Upper lobe of left lung (tissue), 4 donors: Measurements from ENCODE around the gene MYT1.

Experiments used
- CTCF ChIP-seq, 6 experiments: fragments of 450-650 bp in 4 of 6; fragments of 200-600 bp in 2 of 6; sonication (generic) in 2 of 6; IDR thresholded peaks; one replicate each; pipeline ENCODE4 v1.5.1; 2016 to 2019; ENCODE audit warnings: antibody characterized with exemption in 6 of 6
- EP300 ChIP-seq, 4 donors: sonication (generic); formaldehyde crosslinking; IDR thresholded peaks; one replicate each; pipeline ENCODE4 v1.5.1; 2017; ENCODE audit warnings: antibody characterized with exemption in 4 of 4, control low read depth in 2 of 4
- POLR2A ChIP-seq, 4 donors: fragments of 450-650 bp; IDR thresholded peaks; one replicate each; pipeline ENCODE4 v1.5.1; 2016 to 2017; ENCODE audit warnings: antibody characterized with exemption in 4 of 4, mild to moderate bottlenecking in 2 of 4
- POLR2AphosphoS5 ChIP-seq, 2 donors: sonication (generic); formaldehyde crosslinking; IDR thresholded peaks; one replicate each; pipeline ENCODE4 v1.5.1; 2017; ENCODE audit warnings: antibody characterized with exemption in 2 of 2

GRCh38 chr20:64196309-64196708, 32.1 kb downstream of the MYT1 start:
- TF ChIP-seq CTCF (IDR thresholded peaks at IDR 0.05) = no peak
- no peak for TF ChIP-seq POLR2AphosphoS5 (IDR thresholded peaks at IDR 0.05)
- TF ChIP-seq EP300 (IDR thresholded peaks at IDR 0.05) = no peak
- TF ChIP-seq POLR2A (IDR thresholded peaks at IDR 0.05) = no peak
